Caco-2 (cell line): Measurements from ENCODE around the gene INSYN1. TPM values are rescaled to one million over a fixed set of nuclear protein-coding genes. Genes with fewer than 3 reads are reported as not detected.

ENCODE experiments used
- BruUV-seq: library from RNA; stranded (reverse); fragments of 400-500 nt; replicated peaks from 2 replicates; lab custom pipeline; 2021; lab: Mats Ljungman, UMichigan
- CTCF ChIA-PET: fragments of 300-600 bp; sonication (Branson Sonifier 250); formaldehyde crosslinking; loops from one replicate; lab custom pipeline; 2022; ENCODE audit warnings: antibody characterized with exemption; lab: Charles Lee
- POLR2A ChIA-PET: fragments of 300-600 bp; sonication (Branson Sonifier 250); formaldehyde crosslinking; loops from one replicate; lab custom pipeline; 2022; ENCODE audit warnings: antibody characterized with exemption; lab: Charles Lee
- DNase-seq, 2 experiments: peaks; one replicate each; pipeline versions ENCODE4 v3.0.0 to v3.0.0-alpha.2; 2020 to 2022
- H3K27me3 ChIP-seq: replicated peaks from 2 replicates; pipeline ENCODE4 v1.6.0; 2011; ENCODE audit warnings: low read length; ENCODE audit not compliant: control insufficient read depth, insufficient read depth
- H3K36me3 ChIP-seq: 2 replicates; pipeline ENCODE4 v1.5.1; 2011; ENCODE audit warnings: low read length; ENCODE audit not compliant: control insufficient read depth, insufficient read depth
- H3K4me1 ChIP-seq: fragments of 250-450 bp; sonication (Bioruptor Pico); 2 replicates; pipeline ENCODE4 v1.5.1; 2020; ENCODE audit warnings: mild to moderate bottlenecking
- H3K4me3 ChIP-seq: 2 replicates; pipeline ENCODE4 v1.5.1; 2011; ENCODE audit warnings: low read depth, mild to moderate bottlenecking, control low read depth, low read length
- H3K9me3 ChIP-seq: fragments of 250-450 bp; sonication (Bioruptor Pico); 2 replicates; pipeline ENCODE4 v1.5.1; 2020; ENCODE audit warnings: mild to moderate bottlenecking, moderate library complexity
- H3K27ac Mint-ChIP-seq: one replicate; pipeline ENCODE4 v1.8.0; 2022; ENCODE audit warnings: mixed read lengths; ENCODE audit not compliant: unreplicated experiment
- H3K27me3 Mint-ChIP-seq: one replicate; pipeline ENCODE4 v1.8.0; 2022; ENCODE audit warnings: mixed read lengths; ENCODE audit not compliant: insufficient read depth, unreplicated experiment
- H3K36me3 Mint-ChIP-seq: one replicate; pipeline ENCODE4 v1.8.0; 2022; ENCODE audit warnings: mild to moderate bottlenecking, mixed read lengths; ENCODE audit not compliant: insufficient read depth, unreplicated experiment
- H3K4me1 Mint-ChIP-seq: one replicate; pipeline ENCODE4 v1.8.0; 2022; ENCODE audit warnings: low read depth, mixed read lengths; ENCODE audit not compliant: unreplicated experiment
- H3K4me3 Mint-ChIP-seq: one replicate; pipeline ENCODE4 v1.8.0; 2022; ENCODE audit warnings: mild to moderate bottlenecking, moderate library complexity, mixed read lengths; ENCODE audit not compliant: unreplicated experiment
- H3K9me3 Mint-ChIP-seq: one replicate; pipeline ENCODE4 v1.8.0; 2022; ENCODE audit warnings: mixed read lengths; ENCODE audit not compliant: unreplicated experiment
- intact Hi-C: fragments of 100-400 bp; cut with micrococcal nuclease; formaldehyde crosslinking; loops from one replicate; pipeline ENCODE4 v1.10.0; 2022; ENCODE audit not compliant: unreplicated experiment
- total RNA-seq: library from RNA; stranded (reverse); gene quantifications from 2 replicates; pipeline ENCODE4 v1.2.3, GENCODE V29; 2022
- TF ChIP-seq, protein P1 (sequence below), 2 experiments: fragments of 200-600 bp in 1 of 2; IDR thresholded peaks; 1 replicate in 1 of 2; 2 replicates in 1 of 2; pipeline versions ENCODE4 v1.5.1 to v1.8.0; 2011 to 2022; ENCODE audit warnings: antibody characterized with exemption in 1 of 2, control low read depth in 1 of 2, inconsistent platforms in 1 of 2, low read depth in 1 of 2, low read length in 1 of 2, mild to moderate bottlenecking in 1 of 2, moderate library complexity in 1 of 2; ENCODE audit not compliant: insufficient read depth in 1 of 2, severe bottlenecking in 1 of 2, unreplicated experiment in 1 of 2

Gene INSYN1
- total RNA-seq, 1 experiment from 2014 or later, result 0.41 TPM

DNA sequence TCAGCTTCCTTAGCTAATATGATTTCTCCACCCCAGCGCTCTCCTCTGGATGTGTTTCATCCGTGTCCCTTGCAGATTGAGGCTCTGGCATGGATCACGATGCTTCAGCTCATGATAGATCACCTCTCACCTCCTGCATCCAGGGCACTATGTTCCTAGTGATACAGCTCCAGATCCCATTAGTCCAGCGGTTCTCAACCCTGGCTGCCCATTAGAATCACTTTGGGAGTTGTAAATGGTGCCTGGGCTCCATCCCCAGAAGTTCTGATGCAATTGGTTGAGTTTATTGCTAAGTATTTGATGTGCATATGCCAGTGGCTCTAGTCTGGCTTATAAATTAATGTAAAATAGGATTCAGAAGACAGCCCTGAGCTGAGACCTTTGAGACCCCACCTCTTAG lies 34.5 kb downstream of the INSYN1 start:
- no peaks in the 10 kb centered on the region for H3K9me3 Mint-ChIP-seq
- no peaks in the 10 kb centered on the region for H3K4me1 Mint-ChIP-seq
- H3K27me3 Mint-ChIP-seq, result peaks cover 3% of the 10 kb centered on the region
- H3K27ac Mint-ChIP-seq, result no peak overlapping the region
- DNase-seq, result no peak
- TF ChIP-seq, protein P1, sequence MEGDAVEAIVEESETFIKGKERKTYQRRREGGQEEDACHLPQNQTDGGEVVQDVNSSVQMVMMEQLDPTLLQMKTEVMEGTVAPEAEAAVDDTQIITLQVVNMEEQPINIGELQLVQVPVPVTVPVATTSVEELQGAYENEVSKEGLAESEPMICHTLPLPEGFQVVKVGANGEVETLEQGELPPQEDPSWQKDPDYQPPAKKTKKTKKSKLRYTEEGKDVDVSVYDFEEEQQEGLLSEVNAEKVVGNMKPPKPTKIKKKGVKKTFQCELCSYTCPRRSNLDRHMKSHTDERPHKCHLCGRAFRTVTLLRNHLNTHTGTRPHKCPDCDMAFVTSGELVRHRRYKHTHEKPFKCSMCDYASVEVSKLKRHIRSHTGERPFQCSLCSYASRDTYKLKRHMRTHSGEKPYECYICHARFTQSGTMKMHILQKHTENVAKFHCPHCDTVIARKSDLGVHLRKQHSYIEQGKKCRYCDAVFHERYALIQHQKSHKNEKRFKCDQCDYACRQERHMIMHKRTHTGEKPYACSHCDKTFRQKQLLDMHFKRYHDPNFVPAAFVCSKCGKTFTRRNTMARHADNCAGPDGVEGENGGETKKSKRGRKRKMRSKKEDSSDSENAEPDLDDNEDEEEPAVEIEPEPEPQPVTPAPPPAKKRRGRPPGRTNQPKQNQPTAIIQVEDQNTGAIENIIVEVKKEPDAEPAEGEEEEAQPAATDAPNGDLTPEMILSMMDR (IDR thresholded peaks at IDR 0.05; ENCODE audit: insufficient read depth in 1 of 2, low read depth in 1 of 2, low read length in 1 of 2, severe bottlenecking in 1 of 2, unreplicated experiment in 1 of 2), result no peak
- H3K4me3 ChIP-seq, result no peak overlapping the region
- intact Hi-C loops, result no loop called here
- no peaks in the 10 kb centered on the region for H3K27me3 ChIP-seq
- no peaks in the 10 kb centered on the region for H3K9me3 ChIP-seq
- no peak overlapping the region for H3K4me3 Mint-ChIP-seq
- H3K4me1 ChIP-seq, result no peaks in the 10 kb centered on the region
- ChIA-PET CTCF (no interaction called here), POLR2A (no interaction called here)
- H3K36me3 Mint-ChIP-seq, result no peaks in the 10 kb centered on the region
- no TSS peak for BruUV-seq
- H3K36me3 ChIP-seq, result no peaks in the 10 kb centered on the region

DNA sequence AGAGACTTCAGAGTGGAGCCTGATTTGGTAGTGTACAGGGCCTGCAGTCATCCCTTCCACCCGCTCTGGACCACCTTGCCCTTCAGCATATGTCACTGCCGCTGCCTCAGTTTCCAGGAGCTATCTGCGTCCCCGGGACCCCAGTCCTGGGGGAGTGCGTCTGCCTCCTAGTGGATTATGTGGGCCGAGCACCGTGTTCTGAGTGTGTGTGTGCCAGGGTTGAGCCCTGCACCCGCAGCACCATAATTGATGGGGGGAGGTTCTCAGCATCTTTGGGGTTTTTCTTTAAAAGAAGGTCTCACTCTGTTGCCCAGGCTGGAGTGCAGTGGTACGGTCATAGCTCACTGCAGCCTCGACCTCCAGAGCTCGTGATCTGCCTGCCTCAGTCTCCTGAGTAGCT lies 35.3 kb downstream of the INSYN1 start:
- Histone ChIP-seq H3K4me1 (no peaks in the 10 kb centered on the region), H3K4me3 (no peak overlapping the region), H3K9me3 (no peaks in the 10 kb centered on the region), H3K36me3 (no peaks in the 10 kb centered on the region), H3K27me3 (no peaks in the 10 kb centered on the region)
- Mint-ChIP-seq H3K4me3 (no peak overlapping the region), H3K27ac (no peak overlapping the region), H3K27me3 (no peaks in the 10 kb centered on the region), H3K9me3 (no peaks in the 10 kb centered on the region), H3K36me3 (peaks cover 6% of the 10 kb centered on the region), H3K4me1 (no peaks in the 10 kb centered on the region)
- intact Hi-C loops, result no loop called here
- no TSS peak for BruUV-seq
- DNase-seq, result no peak
- ChIA-PET POLR2A (no interaction called here), CTCF (no interaction called here)
- TF ChIP-seq, protein P1 (IDR thresholded peaks at IDR 0.05; ENCODE audit: insufficient read depth in 1 of 2, low read depth in 1 of 2, low read length in 1 of 2, severe bottlenecking in 1 of 2, unreplicated experiment in 1 of 2), result no peak

DNA sequence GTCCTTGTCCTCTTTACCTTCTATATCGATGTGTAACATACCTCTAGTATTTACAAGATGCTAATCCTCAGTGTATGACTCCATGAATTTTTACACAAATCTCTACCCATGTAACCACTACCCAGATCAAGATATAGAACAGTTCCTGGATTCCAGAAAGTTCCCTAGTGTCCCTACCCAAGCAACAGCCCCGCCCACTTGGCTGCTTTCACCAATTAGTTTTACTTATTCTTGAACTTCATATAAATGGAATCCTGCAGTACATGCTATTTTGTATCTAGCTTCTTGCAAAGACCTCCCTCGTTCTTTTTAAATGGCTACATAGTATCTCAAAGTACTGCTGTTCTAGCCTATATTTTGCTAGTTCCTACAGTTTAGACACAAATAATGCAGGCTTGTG lies 35.9 kb downstream of the INSYN1 start:
- no peaks in the 10 kb centered on the region for H3K27me3 ChIP-seq
- ChIA-PET POLR2A (no interaction called here), CTCF (interaction anchor here (2.1 kb wide), 1 partner anchor 13 kb away, joined by 6 read pairs; no protein-coding TSS in a partner anchor)
- H3K9me3 ChIP-seq, result no peaks in the 10 kb centered on the region
- DNase-seq, result no peak
- TF ChIP-seq, protein P1 (IDR thresholded peaks at IDR 0.05; ENCODE audit: insufficient read depth in 1 of 2, low read depth in 1 of 2, low read length in 1 of 2, severe bottlenecking in 1 of 2, unreplicated experiment in 1 of 2), result no peak
- no peaks in the 10 kb centered on the region for H3K27me3 Mint-ChIP-seq
- no peaks in the 10 kb centered on the region for H3K4me1 ChIP-seq
- no peak overlapping the region for H3K27ac Mint-ChIP-seq
- BruUV-seq, result no TSS peak
- no peak overlapping the region for H3K4me3 Mint-ChIP-seq
- H3K36me3 Mint-ChIP-seq, result peaks cover 7% of the 10 kb centered on the region
- H3K4me1 Mint-ChIP-seq, result no peaks in the 10 kb centered on the region
- intact Hi-C loops, result no loop called here
- no peak overlapping the region for H3K4me3 ChIP-seq
- H3K9me3 Mint-ChIP-seq, result no peaks in the 10 kb centered on the region
- H3K36me3 ChIP-seq, result no peaks in the 10 kb centered on the region
